Measurements from ENCODE around the gene LENG1.

LENG1 gene

GRCh38 chr19:54136864-54137698, 22.4 kb downstream of the LENG1 start:
- Histone ChIP-seq H3K27ac (peak overlapping the region; percentile 91), H3K4me3 (ENCODE audit: low read depth, low read length) (peak overlapping the region; percentile 73), H3K36me3 (replicated peaks) (no peaks in the 10 kb centered on the region), H3K27me3 (replicated peaks) (no peaks in the 10 kb centered on the region)
- no peak for TF ChIP-seq CTCF (IDR thresholded peaks at IDR 0.05; ENCODE audit: low read depth, low read length, missing control alignments)
- in situ Hi-C loops (cut with HindIII; ENCODE audit: low pct_ligation_motif_present, low sequenced_read_pairs) = no loop called here
- peak; percentile 100 for DNase-seq

GRCh38 chr19:54136086-54136863, 23.2 kb downstream of the LENG1 start:
- in situ Hi-C loops (cut with HindIII; ENCODE audit: low pct_ligation_motif_present, low sequenced_read_pairs) = no loop called here
- no peak for DNase-seq
- no peak for TF ChIP-seq CTCF (IDR thresholded peaks at IDR 0.05; ENCODE audit: low read depth, low read length, missing control alignments)
- Histone ChIP-seq H3K27me3 (replicated peaks) (no peaks in the 10 kb centered on the region), H3K36me3 (replicated peaks) (peaks cover 4% of the 10 kb centered on the region), H3K27ac (no peak overlapping the region), H3K4me3 (ENCODE audit: low read depth, low read length) (peak overlapping the region; percentile 65)

GRCh38 chr19:54133957-54134590, 25.4 kb downstream of the LENG1 start:
- H3K27me3 ChIP-seq (replicated peaks) = no peaks in the 10 kb centered on the region
- H3K27ac ChIP-seq = no peak overlapping the region
- no peak for DNase-seq
- TF ChIP-seq CTCF (IDR thresholded peaks at IDR 0.05; ENCODE audit: low read depth, low read length, missing control alignments) = no peak
- peaks cover 14% of the 10 kb centered on the region for H3K36me3 ChIP-seq (replicated peaks)
- in situ Hi-C loops (cut with HindIII; ENCODE audit: low pct_ligation_motif_present, low sequenced_read_pairs) = no loop called here
- H3K4me3 ChIP-seq (ENCODE audit: low read depth, low read length) = no peak overlapping the region

- DNase-seq = no peak
- in situ Hi-C loops (cut with HindIII; ENCODE audit: low pct_ligation_motif_present, low sequenced_read_pairs) = no loop called here
Observed at GRCh38 chr19:54133312-54133956, 26.1 kb downstream of the LENG1 start.

More at GRCh38 chr19:54133312-54133956, 26.1 kb downstream of the LENG1 start:
- H3K27ac ChIP-seq = no peak overlapping the region
- no peaks in the 10 kb centered on the region for H3K27me3 ChIP-seq (replicated peaks)
- no peak overlapping the region for H3K4me3 ChIP-seq (ENCODE audit: low read depth, low read length)
- H3K36me3 ChIP-seq (replicated peaks) = peaks cover 14% of the 10 kb centered on the region
- TF ChIP-seq CTCF (IDR thresholded peaks at IDR 0.05; ENCODE audit: low read depth, low read length, missing control alignments) = no peak
